Natural killer cell (primary cell): ENCODE measurements around the gene SND1. TPM values are rescaled to one million over a fixed set of nuclear protein-coding genes. Genes with fewer than 3 reads are reported as not detected.

ENCODE experiments used
- ATAC-seq, 3 donors: fragments of 150-1000 bp in 2 of 3; fragments of 200-7000 bp in 1 of 3; cut with Tn5 transposase; 1 replicate in 1 of 3; 2 replicates in 2 of 3; pipeline ENCODE4 v1.10.0; 2021; ENCODE audit warnings: mild to moderate bottlenecking in 2 of 3, moderate library complexity in 2 of 3
- DNase-seq, 2 donors: peaks; one replicate each; pipeline versions ENCODE4 v3.0.0 to v3.0.0-alpha.2; 2013 to 2021; ENCODE audit warnings: mixed read lengths in 1 of 2
- H3K27ac ChIP-seq: one replicate; pipeline ENCODE4 v1.5.1; 2013; ENCODE audit warnings: mild to moderate bottlenecking, low read length
- H3K27me3 ChIP-seq: one replicate; pipeline ENCODE4 v1.6.1; 2013; ENCODE audit warnings: low read length; ENCODE audit not compliant: control insufficient read depth, insufficient read depth
- H3K36me3 ChIP-seq: one replicate; pipeline ENCODE4 v1.6.1; 2013; ENCODE audit warnings: low read length; ENCODE audit not compliant: control insufficient read depth, insufficient read depth
- H3K4me1 ChIP-seq: one replicate; pipeline ENCODE4 v1.6.1; 2013; ENCODE audit warnings: low read length; ENCODE audit not compliant: control insufficient read depth, insufficient read depth
- H3K4me3 ChIP-seq: one replicate; pipeline ENCODE4 v1.5.1; 2013; ENCODE audit warnings: low read length
- H3K9me3 ChIP-seq: one replicate; pipeline ENCODE4 v1.6.1; 2013; ENCODE audit warnings: low read length; ENCODE audit not compliant: control insufficient read depth, insufficient read depth
- H3K27ac Mint-ChIP-seq, 2 donors: one replicate each; pipeline ENCODE4 v1.8.0; 2022; ENCODE audit warnings: mild to moderate bottlenecking in 2 of 2, mixed read lengths in 2 of 2, moderate library complexity in 1 of 2
- H3K27me3 Mint-ChIP-seq, 2 donors: one replicate each; pipeline ENCODE4 v1.8.0; 2022; ENCODE audit warnings: low read depth in 2 of 2, mixed read lengths in 2 of 2
- H3K36me3 Mint-ChIP-seq: one replicate; pipeline ENCODE4 v1.8.0; 2022; ENCODE audit warnings: mixed read lengths
- H3K4me1 Mint-ChIP-seq, 2 donors: one replicate each; pipeline ENCODE4 v1.8.0; 2022; ENCODE audit warnings: mixed read lengths in 2 of 2
- H3K4me3 Mint-ChIP-seq: one replicate; pipeline ENCODE4 v1.8.0; 2022; ENCODE audit warnings: mild to moderate bottlenecking, moderate library complexity, mixed read lengths
- H3K9me3 Mint-ChIP-seq, 2 donors: one replicate each; pipeline ENCODE4 v1.8.0; 2022; ENCODE audit warnings: mixed read lengths in 2 of 2
- CTCF ChIP-seq: fragments of 200-600 bp; IDR thresholded peaks from one replicate; pipeline ENCODE4 v1.8.0; 2022; ENCODE audit warnings: antibody characterized with exemption
- WGBS: methylation state at CpG from one replicate; pipeline ENCODE4 v1.1.7; 2013; ENCODE audit warnings: missing lambda C conversion rate; ENCODE audit not compliant: insufficient coverage; 5-methylcytosine and 5-hydroxymethylcytosine counted together
- intact Hi-C: fragments of 100-400 bp; cut with micrococcal nuclease; formaldehyde crosslinking; loops from one replicate; pipeline ENCODE4 v1.14.2; 2022
- total RNA-seq, 4 donors: library from RNA; stranded (reverse); fragments of 120-200 nt in 1 of 4; gene quantifications; one replicate each; pipeline versions ENCODE4 v1.2.3 to v1.2.4, GENCODE V29; 2013 to 2022

The SND1 gene
- total RNA-seq, 3 donors from 2014 or later (not counting 1 experiment from before 2014, with no cell fraction given) = 149 to 188 (median 149) TPM

- DNase-seq = no peak
- intact Hi-C loops = no loop called here
- no peak overlapping the region for H3K27ac ChIP-seq
- H3K27ac Mint-ChIP-seq = no peak overlapping the region
- ATAC-seq = no peak
- peaks cover 7% of the 10 kb centered on the region for H3K36me3 Mint-ChIP-seq
- no peak overlapping the region for H3K4me3 Mint-ChIP-seq
- TF ChIP-seq CTCF = no peak
- H3K4me3 ChIP-seq = no peak overlapping the region
- no peaks in the 10 kb centered on the region for H3K27me3 Mint-ChIP-seq
- no peaks in the 10 kb centered on the region for H3K9me3 Mint-ChIP-seq
- no peaks in the 10 kb centered on the region for H3K4me1 ChIP-seq
- H3K9me3 ChIP-seq = no peaks in the 10 kb centered on the region
- WGBS = 98% methylated on average over 3 of the region's 4 CpGs
- H3K27me3 ChIP-seq = no peaks in the 10 kb centered on the region
- H3K36me3 ChIP-seq = peaks cover 10% of the 10 kb centered on the region
- H3K4me1 Mint-ChIP-seq = peaks cover 0 to 14% of the 10 kb centered on the region in 2 donors
Measured at GRCh38 chr7:127933146-127933545, 281.2 kb downstream of the SND1 start.

GRCh38 chr7:127934711-127935110 is 282.7 kb downstream of the SND1 start:
- no peak for ATAC-seq

GRCh38 chr7:127935847-127936376 is 283.9 kb downstream of the SND1 start:
- H3K4me1 Mint-ChIP-seq = peaks cover 0 to 14% of the 10 kb centered on the region in 2 donors
- DNase-seq (no peak), ATAC-seq (no peak)
- TF ChIP-seq CTCF = no peak
- intact Hi-C loops = no loop called here
- no peaks in the 10 kb centered on the region for H3K27me3 ChIP-seq
- no peak overlapping the region for H3K4me3 Mint-ChIP-seq
- no peak overlapping the region for H3K27ac ChIP-seq
- no peaks in the 10 kb centered on the region for H3K36me3 Mint-ChIP-seq
- no peak overlapping the region for H3K4me3 ChIP-seq
- H3K9me3 Mint-ChIP-seq = no peaks in the 10 kb centered on the region
- peaks cover 8% of the 10 kb centered on the region for H3K36me3 ChIP-seq
- 83% methylated on average over 6 of the region's 6 CpGs for WGBS
- no peak overlapping the region for H3K27ac Mint-ChIP-seq
- H3K4me1 ChIP-seq = no peaks in the 10 kb centered on the region
- no peaks in the 10 kb centered on the region for H3K9me3 ChIP-seq
- no peaks in the 10 kb centered on the region for H3K27me3 Mint-ChIP-seq

More at GRCh38 chr7:127934711-127935110, 282.7 kb downstream of the SND1 start:
- H3K27me3 Mint-ChIP-seq = no peaks in the 10 kb centered on the region
- Histone ChIP-seq H3K4me1 (no peaks in the 10 kb centered on the region), H3K36me3 (peaks cover 8% of the 10 kb centered on the region), H3K9me3 (no peaks in the 10 kb centered on the region), H3K27me3 (no peaks in the 10 kb centered on the region), H3K4me3 (no peak overlapping the region), H3K27ac (no peak overlapping the region)
- TF ChIP-seq CTCF = no peak
- 94% methylated on average over 5 of the region's 5 CpGs for WGBS
- intact Hi-C loops = no loop called here
- H3K4me3 Mint-ChIP-seq = no peak overlapping the region
- no peak for DNase-seq
- H3K4me1 Mint-ChIP-seq = peaks cover 0 to 14% of the 10 kb centered on the region in 2 donors
- H3K9me3 Mint-ChIP-seq = no peaks in the 10 kb centered on the region
- H3K36me3 Mint-ChIP-seq = peaks cover 4% of the 10 kb centered on the region
- H3K27ac Mint-ChIP-seq = no peak overlapping the region

GRCh38 chr7:127937066-127937680 is 285.2 kb downstream of the SND1 start:
- Histone ChIP-seq H3K36me3 (peaks cover 8% of the 10 kb centered on the region), H3K9me3 (no peaks in the 10 kb centered on the region), H3K4me1 (no peaks in the 10 kb centered on the region), H3K4me3 (no peak overlapping the region), H3K27ac (no peak overlapping the region), H3K27me3 (no peaks in the 10 kb centered on the region)
- no peak overlapping the region for H3K4me3 Mint-ChIP-seq
- DNase-seq (no peak), ATAC-seq (no peak)
- H3K36me3 Mint-ChIP-seq = no peaks in the 10 kb centered on the region
- no peaks in the 10 kb centered on the region for H3K27me3 Mint-ChIP-seq
- H3K27ac Mint-ChIP-seq = no peak overlapping the region
- no peak for TF ChIP-seq CTCF
- 100% methylated on average over 3 of the region's 3 CpGs for WGBS
- H3K9me3 Mint-ChIP-seq = no peaks in the 10 kb centered on the region
- H3K4me1 Mint-ChIP-seq = peaks cover 0 to 14% of the 10 kb centered on the region in 2 donors
- intact Hi-C loops = no loop called here
